ENCODE measurements around the gene PCDHB16.
"Not testable (repeated sequence)": the region's sequence is repeated elsewhere in the genome, so short reads cannot be mapped to it uniquely, and the experiment has no call there.

PCDHB16 gene

GRCh38 chr5:141157356-141157755, 24.8 kb upstream of the PCDHB16 start:
- H3K36me3 ChIP-seq (ENCODE audit: control insufficient read depth in 2 of 2, insufficient read depth in 2 of 2, low read length in 2 of 2); H3K4me1 ChIP-seq (ENCODE audit: control insufficient read depth, insufficient read depth, low read length); H3K9ac ChIP-seq (ENCODE audit: low read length in 2 of 2); H3K4me3 ChIP-seq (ENCODE audit: low read length in 2 of 2); H3K27me3 ChIP-seq (ENCODE audit: control insufficient read depth in 1 of 2, insufficient read depth in 2 of 2, low read length in 2 of 2); H3K27ac ChIP-seq (ENCODE audit: low read length): not testable (repeated sequence)
- peaks cover 22 to 26% of the 10 kb centered on the region in 2 donors for H3K9me3 ChIP-seq (ENCODE audit: control insufficient read depth in 2 of 2, low read length in 2 of 2)

- H3K9ac ChIP-seq (ENCODE audit: low read length in 2 of 2); H3K27me3 ChIP-seq (ENCODE audit: control insufficient read depth in 1 of 2, insufficient read depth in 2 of 2, low read length in 2 of 2); H3K27ac ChIP-seq (ENCODE audit: low read length); H3K36me3 ChIP-seq (ENCODE audit: control insufficient read depth in 2 of 2, insufficient read depth in 2 of 2, low read length in 2 of 2); H3K4me1 ChIP-seq (ENCODE audit: control insufficient read depth, insufficient read depth, low read length); H3K4me3 ChIP-seq (ENCODE audit: low read length in 2 of 2): not testable (repeated sequence)
- peaks cover 23 to 29% of the 10 kb centered on the region in 2 donors for H3K9me3 ChIP-seq (ENCODE audit: control insufficient read depth in 2 of 2, low read length in 2 of 2)
These were observed 24.3 kb upstream of the PCDHB16 start for GRCh38 chr5:141157901-141158300.

DNA sequence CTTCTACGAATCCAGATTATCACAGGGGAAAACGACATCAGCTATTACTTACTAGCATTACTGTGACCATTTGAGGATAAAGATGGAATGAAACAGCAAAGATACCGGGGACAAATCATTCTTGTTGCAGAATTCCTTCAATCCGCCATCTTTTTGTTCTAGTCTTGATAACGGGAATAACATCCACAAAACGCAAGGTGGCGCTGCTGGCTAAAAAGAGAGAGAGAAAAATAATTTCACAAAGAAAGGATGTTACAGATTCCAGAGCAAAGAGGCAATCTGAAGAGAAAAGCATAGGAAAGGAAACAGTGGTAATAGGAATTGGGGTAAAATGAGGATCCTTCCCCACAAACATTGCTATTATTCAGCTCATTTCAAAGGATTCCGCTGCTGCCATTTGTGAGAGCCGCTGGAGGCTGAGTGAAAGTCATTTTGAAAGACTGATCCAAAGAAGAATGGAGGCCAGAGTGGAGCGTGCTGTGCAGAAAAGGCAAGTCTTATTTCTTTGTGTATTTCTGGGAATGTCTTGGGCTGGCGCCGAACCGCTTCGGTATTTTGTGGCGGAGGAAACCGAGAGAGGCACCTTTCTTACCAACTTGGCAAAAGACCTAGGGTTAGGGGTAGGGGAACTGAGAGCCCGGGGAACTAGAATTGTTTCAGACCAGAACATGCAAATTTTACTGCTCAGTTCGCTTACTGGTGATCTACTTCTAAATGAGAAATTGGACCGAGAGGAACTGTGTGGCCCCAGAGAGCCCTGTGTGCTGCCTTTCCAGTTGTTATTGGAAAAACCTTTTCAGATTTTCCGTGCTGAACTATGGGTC, 9.6 kb upstream of the PCDHB16 start, which contains the start of gene PCDHB7:
TSS of gene PCDHB7 (plus strand) at position 264 of the 824 bp plus-strand sequence. CDS start at position 456, 192 bp downstream.
- Histone ChIP-seq H3K9me3 (ENCODE audit: control insufficient read depth in 2 of 2, low read length in 2 of 2) (peaks cover 22 to 28% of the 10 kb centered on the region in 2 donors), H3K9ac (ENCODE audit: low read length in 2 of 2) (peak within 1 kb of the TSS; percentile 22 to 58), H3K27ac (ENCODE audit: low read length) (no peak within 1 kb of the TSS), H3K27me3 (ENCODE audit: control insufficient read depth in 1 of 2, insufficient read depth in 2 of 2, low read length in 2 of 2) (peaks cover 4 to 6% of the 10 kb centered on the region in 2 donors), H3K4me3 (ENCODE audit: low read length in 2 of 2) (peak within 1 kb of the TSS; percentile 64 to 67), H3K36me3 (ENCODE audit: control insufficient read depth in 2 of 2, insufficient read depth in 2 of 2, low read length in 2 of 2) (no peaks in the 10 kb centered on the region), H3K4me1 (ENCODE audit: control insufficient read depth, insufficient read depth, low read length) (no peaks in the 10 kb centered on the region)

GRCh38 chr5:141174291-141175104, 7.7 kb upstream of the PCDHB16 start:
- not testable (repeated sequence) for H3K9ac ChIP-seq (ENCODE audit: low read length in 2 of 2); H3K4me3 ChIP-seq (ENCODE audit: low read length in 2 of 2); H3K27ac ChIP-seq (ENCODE audit: low read length); H3K36me3 ChIP-seq (ENCODE audit: control insufficient read depth in 2 of 2, insufficient read depth in 2 of 2, low read length in 2 of 2); H3K4me1 ChIP-seq (ENCODE audit: control insufficient read depth, insufficient read depth, low read length)
- Histone ChIP-seq H3K27me3 (ENCODE audit: control insufficient read depth in 1 of 2, insufficient read depth in 2 of 2, low read length in 2 of 2) (peaks cover 6 to 12% of the 10 kb centered on the region in 2 donors), H3K9me3 (ENCODE audit: control insufficient read depth in 2 of 2, low read length in 2 of 2) (peaks cover 31 to 35% of the 10 kb centered on the region in 2 donors)

- Histone ChIP-seq H3K4me1 (ENCODE audit: control insufficient read depth, insufficient read depth, low read length) (no peaks in the 10 kb centered on the region), H3K4me3 (ENCODE audit: low read length in 2 of 2) (no peak overlapping the region), H3K9ac (ENCODE audit: low read length in 2 of 2) (no peak overlapping the region), H3K27ac (ENCODE audit: low read length) (no peak overlapping the region), H3K9me3 (ENCODE audit: control insufficient read depth in 2 of 2, low read length in 2 of 2) (peaks cover 31 to 35% of the 10 kb centered on the region in 2 donors), H3K36me3 (ENCODE audit: control insufficient read depth in 2 of 2, insufficient read depth in 2 of 2, low read length in 2 of 2) (no peaks in the 10 kb centered on the region), H3K27me3 (ENCODE audit: control insufficient read depth in 1 of 2, insufficient read depth in 2 of 2, low read length in 2 of 2) (peaks cover 6 to 12% of the 10 kb centered on the region in 2 donors)
These were observed 6.3 kb upstream of the PCDHB16 start for GRCh38 chr5:141175933-141176332.

GRCh38 chr5:141177577-141178191, 4.5 kb upstream of the PCDHB16 start, which contains the start of gene PCDHB8:
Gene PCDHB8, plus strand, starts transcription at chr5:141177790. Its CDS starts 245 bp downstream, at chr5:141178035.
- not testable (repeated sequence) for H3K4me3 ChIP-seq (ENCODE audit: low read length in 2 of 2); H3K4me1 ChIP-seq (ENCODE audit: control insufficient read depth, insufficient read depth, low read length); H3K9ac ChIP-seq (ENCODE audit: low read length in 2 of 2); H3K36me3 ChIP-seq (ENCODE audit: control insufficient read depth in 2 of 2, insufficient read depth in 2 of 2, low read length in 2 of 2); H3K27ac ChIP-seq (ENCODE audit: low read length)
- Histone ChIP-seq H3K27me3 (ENCODE audit: control insufficient read depth in 1 of 2, insufficient read depth in 2 of 2, low read length in 2 of 2) (peaks cover 6 to 15% of the 10 kb centered on the region in 2 donors), H3K9me3 (ENCODE audit: control insufficient read depth in 2 of 2, low read length in 2 of 2) (peaks cover 32 to 36% of the 10 kb centered on the region in 2 donors)

DNA sequence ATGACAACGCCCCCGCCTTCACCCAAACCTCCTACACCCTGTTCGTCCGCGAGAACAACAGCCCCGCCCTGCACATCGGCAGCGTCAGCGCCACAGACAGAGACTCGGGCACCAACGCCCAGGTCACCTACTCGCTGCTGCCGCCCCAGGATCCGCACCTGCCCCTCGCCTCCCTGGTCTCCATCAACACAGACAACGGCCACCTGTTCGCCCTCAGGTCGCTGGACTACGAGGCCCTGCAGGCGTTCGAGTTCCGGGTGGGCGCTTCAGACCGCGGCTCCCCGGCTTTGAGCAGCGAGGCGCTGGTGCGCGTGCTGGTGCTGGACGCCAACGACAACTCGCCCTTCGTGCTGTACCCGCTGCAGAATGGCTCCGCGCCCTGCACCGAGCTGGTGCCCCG, 2.8 kb upstream of the PCDHB16 start:
- Histone ChIP-seq H3K9me3 (ENCODE audit: control insufficient read depth in 2 of 2, low read length in 2 of 2) (peaks cover 30 to 38% of the 10 kb centered on the region in 2 donors), H3K27me3 (ENCODE audit: control insufficient read depth in 1 of 2, insufficient read depth in 2 of 2, low read length in 2 of 2) (peaks cover 6 to 17% of the 10 kb centered on the region in 2 donors)
- H3K4me1 ChIP-seq (ENCODE audit: control insufficient read depth, insufficient read depth, low read length); H3K27ac ChIP-seq (ENCODE audit: low read length); H3K4me3 ChIP-seq (ENCODE audit: low read length in 2 of 2); H3K9ac ChIP-seq (ENCODE audit: low read length in 2 of 2); H3K36me3 ChIP-seq (ENCODE audit: control insufficient read depth in 2 of 2, insufficient read depth in 2 of 2, low read length in 2 of 2): not testable (repeated sequence)

GRCh38 chr5:141179876-141180275, 2.3 kb upstream of the PCDHB16 start:
- Histone ChIP-seq H3K27me3 (ENCODE audit: control insufficient read depth in 1 of 2, insufficient read depth in 2 of 2, low read length in 2 of 2) (peaks cover 5 to 16% of the 10 kb centered on the region in 2 donors), H3K9me3 (ENCODE audit: control insufficient read depth in 2 of 2, low read length in 2 of 2) (peaks cover 32 to 38% of the 10 kb centered on the region in 2 donors)
- not testable (repeated sequence) for H3K4me3 ChIP-seq (ENCODE audit: low read length in 2 of 2); H3K36me3 ChIP-seq (ENCODE audit: control insufficient read depth in 2 of 2, insufficient read depth in 2 of 2, low read length in 2 of 2); H3K27ac ChIP-seq (ENCODE audit: low read length); H3K9ac ChIP-seq (ENCODE audit: low read length in 2 of 2); H3K4me1 ChIP-seq (ENCODE audit: control insufficient read depth, insufficient read depth, low read length)

DNA sequence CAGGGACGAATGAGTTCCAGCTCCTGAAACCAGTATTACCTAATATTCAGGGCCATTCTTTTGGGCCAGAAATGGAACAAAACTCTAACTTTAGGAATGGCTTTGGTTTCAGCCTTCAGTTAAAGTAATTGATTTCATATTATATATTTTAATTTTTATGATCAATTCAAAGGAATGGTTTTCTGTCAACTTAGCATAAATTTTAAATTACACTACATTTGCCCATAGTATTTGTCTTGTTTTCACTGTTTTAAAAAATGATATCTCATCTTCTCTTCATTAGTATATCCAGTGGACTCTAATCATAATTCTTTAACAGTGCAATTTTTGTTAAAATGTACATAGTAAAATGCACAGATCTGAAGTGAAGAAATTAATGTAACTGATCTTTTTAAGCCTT, 1.9 kb upstream of the PCDHB16 start:
- H3K4me1 ChIP-seq (ENCODE audit: control insufficient read depth, insufficient read depth, low read length): no peaks in the 10 kb centered on the region
- no peak overlapping the region for H3K4me3 ChIP-seq (ENCODE audit: low read length in 2 of 2)
- peaks cover 3 to 14% of the 10 kb centered on the region in 2 donors for H3K27me3 ChIP-seq (ENCODE audit: control insufficient read depth in 1 of 2, insufficient read depth in 2 of 2, low read length in 2 of 2)
- H3K9me3 ChIP-seq (ENCODE audit: control insufficient read depth in 2 of 2, low read length in 2 of 2): peaks cover 28 to 33% of the 10 kb centered on the region in 2 donors
- H3K27ac ChIP-seq (ENCODE audit: low read length): no peak overlapping the region
- H3K36me3 ChIP-seq (ENCODE audit: control insufficient read depth in 2 of 2, insufficient read depth in 2 of 2, low read length in 2 of 2): peaks cover 0 to 3% of the 10 kb centered on the region in 2 donors
- H3K9ac ChIP-seq (ENCODE audit: low read length in 2 of 2): no peak overlapping the region

GRCh38 chr5:141184117-141184855, 2.1 kb downstream of the PCDHB16 start:
- H3K36me3 ChIP-seq (ENCODE audit: control insufficient read depth in 2 of 2, insufficient read depth in 2 of 2, low read length in 2 of 2): not testable (repeated sequence)
- H3K9me3 ChIP-seq (ENCODE audit: control insufficient read depth in 2 of 2, low read length in 2 of 2): peaks cover 22 to 32% of the 10 kb centered on the region in 2 donors

More at GRCh38 chr5:141184117-141184855, 2.1 kb downstream of the PCDHB16 start:
- H3K4me1 ChIP-seq (ENCODE audit: control insufficient read depth, insufficient read depth, low read length); H3K4me3 ChIP-seq (ENCODE audit: low read length in 2 of 2); H3K9ac ChIP-seq (ENCODE audit: low read length in 2 of 2); H3K27ac ChIP-seq (ENCODE audit: low read length): not testable (repeated sequence)
- peaks cover 0 to 12% of the 10 kb centered on the region in 2 donors for H3K27me3 ChIP-seq (ENCODE audit: control insufficient read depth in 1 of 2, insufficient read depth in 2 of 2, low read length in 2 of 2)
